PC-3 (cell line): ENCODE measurements around the gene NUFIP1. TPM values are rescaled to one million over a fixed set of nuclear protein-coding genes. Genes with fewer than 3 reads are reported as not detected.

ENCODE experiments used
- ATAC-seq: fragments of 200-7000 bp; cut with Tn5 transposase; 2 replicates; pipeline ENCODE4 v1.9.1; 2020; ENCODE audit warnings: mild to moderate bottlenecking, moderate library complexity
- BruUV-seq: library from RNA; stranded (reverse); fragments of 400-500 nt; replicated peaks from 2 replicates; lab custom pipeline; 2021; lab: Mats Ljungman, UMichigan
- CTCF ChIA-PET: fragments of 300-600 bp; sonication (Branson Sonifier 250); formaldehyde crosslinking; loops from one replicate; lab custom pipeline; 2022; ENCODE audit warnings: antibody characterized with exemption; lab: Charles Lee
- POLR2A ChIA-PET: fragments of 300-600 bp; sonication (Branson Sonifier 250); formaldehyde crosslinking; loops from one replicate; lab custom pipeline; 2022; ENCODE audit warnings: antibody characterized with exemption; ENCODE audit not compliant: unreplicated experiment; lab: Charles Lee
- DNase-seq: peaks from one replicate; pipeline ENCODE4 v3.0.0-alpha.2; 2015
- H2AFZ ChIP-seq: fragments of 300-600 bp; sonication (generic); 2 replicates; pipeline ENCODE4 v1.6.0; 2016; ENCODE audit warnings: antibody characterized with exemption, low read length
- H3F3A ChIP-seq: fragments of 300-600 bp; sonication (generic); one replicate; pipeline ENCODE4 v1.6.0; 2017; ENCODE audit warnings: antibody characterized with exemption, low read length, control low read depth, mild to moderate bottlenecking; ENCODE audit not compliant: unreplicated experiment
- H3K27ac ChIP-seq: fragments of 300-600 bp; sonication (generic); 2 replicates; pipeline ENCODE4 v1.5.1; 2016; ENCODE audit warnings: mild to moderate bottlenecking, low read length
- H3K27me3 ChIP-seq: fragments of 300-600 bp; sonication (generic); 2 replicates; pipeline ENCODE4 v1.6.1; 2016; ENCODE audit warnings: low read length, mixed read lengths
- H3K36me3 ChIP-seq: fragments of 300-600 bp; sonication (generic); 2 replicates; pipeline ENCODE4 v1.6.1; 2016; ENCODE audit warnings: low read depth, mixed run types, low read length, mixed read lengths
- H3K4me1 ChIP-seq: fragments of 300-600 bp; sonication (generic); 2 replicates; pipeline ENCODE4 v1.5.1; 2016; ENCODE audit warnings: low read length; ENCODE audit not compliant: insufficient read depth
- H3K4me2 ChIP-seq: fragments of 300-600 bp; sonication (generic); 2 replicates; pipeline ENCODE4 v1.6.0; 2016; ENCODE audit warnings: low read length
- H3K4me3 ChIP-seq: fragments of 300-600 bp; sonication (generic); 2 replicates; pipeline ENCODE4 v1.5.1; 2016; ENCODE audit warnings: mild to moderate bottlenecking, low read length, mixed read lengths
- H3K79me2 ChIP-seq: fragments of 300-600 bp; sonication (generic); 2 replicates; pipeline ENCODE4 v1.6.1; 2017; ENCODE audit warnings: low read length, mixed read lengths
- H3K9ac ChIP-seq: fragments of 300-600 bp; sonication (generic); 2 replicates; pipeline ENCODE4 v1.6.0; 2016; ENCODE audit warnings: mild to moderate bottlenecking, low read length
- H3K9me2 ChIP-seq: fragments of 300-600 bp; sonication (generic); replicated peaks from 2 replicates; pipeline ENCODE4 v1.6.1; 2016; ENCODE audit warnings: mixed run types, low read length, mixed read lengths
- H3K9me3 ChIP-seq: fragments of 300-600 bp; sonication (generic); 2 replicates; pipeline ENCODE4 v1.6.1; 2016; ENCODE audit warnings: low read length, mixed read lengths
- H4K20me1 ChIP-seq: fragments of 300-600 bp; sonication (generic); 2 replicates; pipeline ENCODE4 v1.6.1; 2016; ENCODE audit warnings: low read length, mixed read lengths
- CTCF ChIP-seq: fragments of 300-600 bp; sonication (generic); conservative IDR thresholded peaks from 2 replicates; pipeline ENCODE4 v1.5.1; 2017; ENCODE audit warnings: antibody characterized with exemption, low read depth, mild to moderate bottlenecking, low read length
- EZH2 ChIP-seq: fragments of 300-600 bp; sonication (generic); IDR thresholded peaks from one replicate; pipeline ENCODE4 v1.6.1; 2017; ENCODE audit warnings: antibody characterized with exemption, mild to moderate bottlenecking, low read length; ENCODE audit not compliant: unreplicated experiment
- EZH2phosphoT487 ChIP-seq: fragments of 300-600 bp; sonication (generic); IDR thresholded peaks from 2 replicates; pipeline ENCODE4 v1.6.1; 2018; ENCODE audit warnings: mild to moderate bottlenecking, antibody characterized with exemption, low read length, borderline replicate concordance
- intact Hi-C: fragments of 100-400 bp; cut with micrococcal nuclease; formaldehyde crosslinking; loops from 2 replicates; pipeline ENCODE4 v1.9.0; 2023
- total RNA-seq: library from RNA; depleted of rRNA; stranded (reverse); fragments of >200 nt; gene quantifications from 2 replicates; pipeline ENCODE4 v1.2.3, GENCODE V29; 2014

NUFIP1 gene
- total RNA-seq, 1 experiment from 2014 or later = 4.0 TPM

GRCh38 chr13:45016792-45017425 lies 27.6 kb upstream of the NUFIP1 start:
- intact Hi-C loops = no loop called here
- Histone ChIP-seq H3K9me3 (no peaks in the 10 kb centered on the region), H3K27me3 (no peaks in the 10 kb centered on the region), H4K20me1 (no peaks in the 10 kb centered on the region), H3F3A (no peaks in the 10 kb centered on the region), H3K9ac (no peak overlapping the region), H3K79me2 (no peaks in the 10 kb centered on the region), H3K4me2 (no peak overlapping the region), H3K36me3 (no peaks in the 10 kb centered on the region), H3K4me1 (no peaks in the 10 kb centered on the region), H3K4me3 (no peak overlapping the region), H2AFZ (no peak overlapping the region), H3K27ac (no peak overlapping the region), H3K9me2 (no peaks in the 10 kb centered on the region)
- ChIA-PET CTCF (interaction anchor here (0.7 kb wide), 1 partner anchor 434 kb away, joined by 3 read pairs; no protein-coding TSS in a partner anchor), POLR2A (interaction anchor here (0.5 kb wide), 1 partner anchor 105 kb away, joined by 3 read pairs; no protein-coding TSS in a partner anchor)
- no peak for ATAC-seq
- TF ChIP-seq EZH2 = no peak
- no peak for TF ChIP-seq CTCF
- no peak for TF ChIP-seq EZH2phosphoT487
- no peak for DNase-seq
- no TSS peak for BruUV-seq

- H3K9me2 ChIP-seq = no peaks in the 10 kb centered on the region
- H3K27ac ChIP-seq = no peak overlapping the region
- BruUV-seq = no TSS peak
- DNase-seq (peak; percentile 6), ATAC-seq (no peak)
- H3K79me2 ChIP-seq = no peaks in the 10 kb centered on the region
- no peak overlapping the region for H3K4me3 ChIP-seq
- H3K36me3 ChIP-seq = no peaks in the 10 kb centered on the region
- CTCF ChIA-PET = no interaction called here
- H3K4me1 ChIP-seq = no peaks in the 10 kb centered on the region
- no peaks in the 10 kb centered on the region for H4K20me1 ChIP-seq
- POLR2A ChIA-PET = interaction anchor here (0.5 kb wide), 1 partner anchor 473 kb away, joined by 3 read pairs; no protein-coding TSS in a partner anchor
- intact Hi-C loops = no loop called here
- H3K9me3 ChIP-seq = no peaks in the 10 kb centered on the region
- H3F3A ChIP-seq = no peaks in the 10 kb centered on the region
- no peak overlapping the region for H3K4me2 ChIP-seq
- H3K27me3 ChIP-seq = no peaks in the 10 kb centered on the region
- no peak overlapping the region for H3K9ac ChIP-seq
- no peak overlapping the region for H2AFZ ChIP-seq
- TF ChIP-seq EZH2 (no peak), EZH2phosphoT487 (no peak), CTCF (no peak)
Observed at GRCh38 chr13:45015300-45015699, 26.0 kb upstream of the NUFIP1 start.

- Histone ChIP-seq H3K27me3 (no peaks in the 10 kb centered on the region), H3K9me3 (no peaks in the 10 kb centered on the region), H2AFZ (no peak overlapping the region), H3K4me2 (no peak overlapping the region), H3K4me3 (no peak overlapping the region), H3K9me2 (no peaks in the 10 kb centered on the region), H4K20me1 (no peaks in the 10 kb centered on the region), H3K79me2 (no peaks in the 10 kb centered on the region), H3K27ac (no peak overlapping the region), H3K4me1 (no peaks in the 10 kb centered on the region), H3K9ac (no peak overlapping the region), H3F3A (no peaks in the 10 kb centered on the region), H3K36me3 (peaks cover 4% of the 10 kb centered on the region; the same call in 1 of the 2 replicates)
- ATAC-seq = no peak
- intact Hi-C loops = no loop called here
- no peak for DNase-seq
- ChIA-PET CTCF (no interaction called here), POLR2A (no interaction called here)
- TF ChIP-seq EZH2phosphoT487 = no peak
- no peak for TF ChIP-seq EZH2
- no TSS peak for BruUV-seq
Observed at GRCh38 chr13:45011198-45011597, 21.9 kb upstream of the NUFIP1 start.
